HEK293 (cell line): ENCODE results near the gene AIF1.
A peak's percentile ranks its signal among the peaks of the same experiment; 100 is the strongest.

Experiments
- BCL11B ChIP-seq: fragments of 450-650 bp; formaldehyde crosslinking; IDR thresholded peaks from 2 replicates; pipeline ENCODE4 v1.5.1; 2016; ENCODE audit warnings: low read depth, missing biosample characterization, missing genetic modification characterization
- HOXC10 ChIP-seq: sonication (generic); formaldehyde crosslinking; IDR thresholded peaks from 2 replicates; pipeline ENCODE4 v1.8.1; 2023; ENCODE audit warnings: mild to moderate bottlenecking, missing genetic modification reagents
- IKZF3 ChIP-seq: fragments of 450-650 bp; IDR thresholded peaks from 2 replicates; pipeline ENCODE4 v1.5.0; 2018; ENCODE audit warnings: missing biosample characterization, mild to moderate bottlenecking, missing genetic modification characterization, moderate library complexity
- KLF9 ChIP-seq: fragments of 450-650 bp; formaldehyde crosslinking; IDR thresholded peaks from 2 replicates; pipeline ENCODE4 v1.5.1; 2016; ENCODE audit warnings: missing biosample characterization, missing genetic modification characterization, low read depth
- OSR2 ChIP-seq: fragments of 450-650 bp; formaldehyde crosslinking; IDR thresholded peaks from 2 replicates; pipeline ENCODE4 v1.5.1; 2016; ENCODE audit warnings: missing biosample characterization, missing genetic modification characterization
- SP3 ChIP-seq: fragments of 450-650 bp; formaldehyde crosslinking; IDR thresholded peaks from 2 replicates; pipeline ENCODE4 v1.5.1; 2016; ENCODE audit warnings: missing biosample characterization, missing genetic modification characterization
- TCF7L2 ChIP-seq: IDR thresholded peaks from 2 replicates; pipeline ENCODE4 v1.6.1; 2011; ENCODE audit warnings: low read depth, mild to moderate bottlenecking, inconsistent platforms, low read length, moderate library complexity, borderline replicate concordance
- ZBTB48 ChIP-seq: fragments of 450-650 bp; formaldehyde crosslinking; IDR thresholded peaks from 2 replicates; pipeline ENCODE4 v1.5.1; 2016; ENCODE audit warnings: missing biosample characterization, missing genetic modification characterization
- ZBTB8A ChIP-seq: fragments of 450-650 bp; formaldehyde crosslinking; IDR thresholded peaks from 2 replicates; pipeline ENCODE4 v1.5.1; 2016; ENCODE audit warnings: missing biosample characterization, missing genetic modification characterization
- ZFHX2 ChIP-seq: fragments of 450-650 bp; formaldehyde crosslinking; conservative IDR thresholded peaks from 2 replicates; pipeline ENCODE4 v1.5.1; 2016; ENCODE audit warnings: missing biosample characterization, missing genetic modification characterization
- ZNF138 ChIP-seq: fragments of 450-650 bp; formaldehyde crosslinking; IDR thresholded peaks from 2 replicates; pipeline ENCODE4 v1.5.1; 2016; ENCODE audit warnings: missing biosample characterization, missing genetic modification characterization, borderline replicate concordance
- ZNF23 ChIP-seq: fragments of 450-650 bp; formaldehyde crosslinking; IDR thresholded peaks from 2 replicates; pipeline ENCODE4 v1.5.1; 2016; ENCODE audit warnings: missing biosample characterization, missing genetic modification characterization, borderline replicate concordance
- ZNF266 ChIP-seq: fragments of 450-650 bp; formaldehyde crosslinking; IDR thresholded peaks from 2 replicates; pipeline ENCODE4 v1.5.1; 2016; ENCODE audit warnings: missing biosample characterization, missing genetic modification characterization, low read depth
- ZNF280C ChIP-seq: fragments of 450-650 bp; formaldehyde crosslinking; IDR thresholded peaks from 2 replicates; pipeline ENCODE4 v1.5.1; 2016; ENCODE audit warnings: missing biosample characterization, missing genetic modification characterization
- ZNF324 ChIP-seq: fragments of 450-650 bp; formaldehyde crosslinking; IDR thresholded peaks from 2 replicates; pipeline ENCODE4 v1.5.1; 2016; ENCODE audit warnings: missing biosample characterization, missing genetic modification characterization
- ZNF341 ChIP-seq: fragments of 450-650 bp; formaldehyde crosslinking; IDR thresholded peaks from 2 replicates; pipeline ENCODE4; 2016; ENCODE audit warnings: low read depth, missing biosample characterization, missing genetic modification characterization
- ZNF394 ChIP-seq: fragments of 450-650 bp; formaldehyde crosslinking; IDR thresholded peaks from 2 replicates; pipeline ENCODE4 v1.5.1; 2016; ENCODE audit warnings: missing biosample characterization, missing genetic modification characterization, mild to moderate bottlenecking, moderate library complexity, borderline replicate concordance
- ZNF423 ChIP-seq: fragments of 450-650 bp; formaldehyde crosslinking; IDR thresholded peaks from 2 replicates; pipeline ENCODE4 v1.5.1; 2016; ENCODE audit warnings: missing biosample characterization, missing genetic modification characterization
- ZNF596 ChIP-seq: fragments of 450-650 bp; IDR thresholded peaks from 2 replicates; pipeline ENCODE4 v1.5.0; 2018; ENCODE audit warnings: missing biosample characterization, mild to moderate bottlenecking, missing genetic modification characterization, moderate library complexity
- ZNF629 ChIP-seq: fragments of 450-650 bp; formaldehyde crosslinking; IDR thresholded peaks from 2 replicates; pipeline ENCODE4 v1.5.1; 2017; ENCODE audit warnings: missing biosample characterization, missing genetic modification characterization
- ZNF654 ChIP-seq: fragments of 450-650 bp; formaldehyde crosslinking; IDR thresholded peaks from 2 replicates; pipeline ENCODE4 v1.5.1; 2016; ENCODE audit warnings: low read depth, missing biosample characterization, missing genetic modification characterization
- ZNF660 ChIP-seq: fragments of 450-650 bp; IDR thresholded peaks from 2 replicates; pipeline ENCODE4 v1.5.1; 2018; ENCODE audit warnings: missing biosample characterization, mild to moderate bottlenecking, missing genetic modification characterization
- ZNF747 ChIP-seq: fragments of 450-650 bp; formaldehyde crosslinking; IDR thresholded peaks from 2 replicates; pipeline ENCODE4 v1.5.1; 2016; ENCODE audit warnings: missing biosample characterization, missing genetic modification characterization
- ZNF785 ChIP-seq: fragments of 450-650 bp; formaldehyde crosslinking; IDR thresholded peaks from 2 replicates; pipeline ENCODE4 v1.5.1; 2016; ENCODE audit warnings: missing biosample characterization, missing genetic modification characterization
- ZSCAN16 ChIP-seq: fragments of 450-650 bp; formaldehyde crosslinking; IDR thresholded peaks from 2 replicates; pipeline ENCODE4 v1.5.1; 2016; ENCODE audit warnings: missing biosample characterization, missing genetic modification characterization
- ZSCAN30 ChIP-seq: fragments of 450-650 bp; IDR thresholded peaks from 2 replicates; pipeline ENCODE4 v1.5.1; 2018; ENCODE audit warnings: missing biosample characterization, mild to moderate bottlenecking, missing genetic modification characterization, moderate library complexity
- ZXDB ChIP-seq: fragments of 450-650 bp; formaldehyde crosslinking; IDR thresholded peaks from 2 replicates; pipeline ENCODE4 v1.5.1; 2016; ENCODE audit warnings: missing biosample characterization, missing genetic modification characterization
- TF ChIP-seq, protein P1 (sequence below): fragments of 450-650 bp; formaldehyde crosslinking; IDR thresholded peaks from 2 replicates; pipeline ENCODE4 v1.5.0; 2017; ENCODE audit warnings: missing biosample characterization, missing genetic modification characterization, borderline replicate concordance
- TF ChIP-seq, protein P2 (sequence below): fragments of 450-650 bp; formaldehyde crosslinking; optimal IDR thresholded peaks from 2 replicates; pipeline ENCODE3; 2016; ENCODE audit warnings: missing biosample characterization, mild to moderate bottlenecking, missing genetic modification characterization
- TF ChIP-seq, protein P3 (sequence below): fragments of 450-650 bp; formaldehyde crosslinking; IDR thresholded peaks from 2 replicates; pipeline ENCODE4 v1.5.1; 2016; ENCODE audit warnings: missing biosample characterization, missing genetic modification characterization
- TF ChIP-seq, protein P4 (sequence below): fragments of 450-650 bp; formaldehyde crosslinking; IDR thresholded peaks from 2 replicates; pipeline ENCODE4 v1.5.1; 2016; ENCODE audit warnings: missing biosample characterization, missing genetic modification characterization

Gene AIF1

DNA sequence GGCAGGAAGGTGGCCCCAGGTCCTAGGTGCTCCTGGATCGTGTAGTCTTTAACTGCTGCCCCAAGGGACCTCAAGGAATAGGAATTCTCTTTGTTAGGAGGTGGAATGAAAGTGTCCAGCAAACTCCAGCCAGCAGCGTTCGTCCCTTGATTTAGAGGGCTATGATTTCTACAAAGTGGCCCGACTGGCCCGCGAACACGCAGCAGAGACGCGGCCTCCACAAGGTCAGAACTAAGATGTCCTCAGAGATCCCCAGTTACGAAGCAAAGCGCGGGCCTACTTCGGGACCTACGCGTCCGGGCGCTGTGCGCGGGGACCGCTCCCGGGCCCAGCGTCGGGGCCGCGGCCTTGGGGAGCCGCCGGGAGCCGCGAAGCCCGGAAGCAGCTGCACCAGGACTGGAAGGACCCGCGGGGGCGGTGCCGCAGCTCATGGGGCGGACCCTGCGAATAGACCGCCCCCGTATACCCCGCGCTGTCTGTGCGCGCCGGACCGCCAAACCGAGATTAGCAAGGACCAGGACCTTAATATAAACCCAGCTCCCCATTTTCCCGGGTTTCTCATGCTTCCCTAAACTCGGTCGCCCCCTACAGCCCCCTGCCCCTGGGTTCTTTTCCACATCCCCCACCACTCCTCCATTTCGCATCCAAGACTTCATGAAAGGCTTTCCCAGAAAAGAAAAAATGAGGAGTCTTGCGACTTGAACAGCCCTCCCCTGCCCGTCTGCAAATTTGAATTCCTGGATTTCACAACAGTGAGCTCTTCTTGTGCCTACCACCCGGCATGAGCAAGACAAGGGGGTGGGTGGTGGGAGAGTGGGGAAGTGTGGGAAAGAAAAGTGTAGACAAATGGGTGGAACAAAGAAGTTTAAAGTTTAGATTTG, 45.6 kb downstream of the AIF1 start, which contains the start of gene C6orf47 (continued):
- TF ChIP-seq, protein P1, sequence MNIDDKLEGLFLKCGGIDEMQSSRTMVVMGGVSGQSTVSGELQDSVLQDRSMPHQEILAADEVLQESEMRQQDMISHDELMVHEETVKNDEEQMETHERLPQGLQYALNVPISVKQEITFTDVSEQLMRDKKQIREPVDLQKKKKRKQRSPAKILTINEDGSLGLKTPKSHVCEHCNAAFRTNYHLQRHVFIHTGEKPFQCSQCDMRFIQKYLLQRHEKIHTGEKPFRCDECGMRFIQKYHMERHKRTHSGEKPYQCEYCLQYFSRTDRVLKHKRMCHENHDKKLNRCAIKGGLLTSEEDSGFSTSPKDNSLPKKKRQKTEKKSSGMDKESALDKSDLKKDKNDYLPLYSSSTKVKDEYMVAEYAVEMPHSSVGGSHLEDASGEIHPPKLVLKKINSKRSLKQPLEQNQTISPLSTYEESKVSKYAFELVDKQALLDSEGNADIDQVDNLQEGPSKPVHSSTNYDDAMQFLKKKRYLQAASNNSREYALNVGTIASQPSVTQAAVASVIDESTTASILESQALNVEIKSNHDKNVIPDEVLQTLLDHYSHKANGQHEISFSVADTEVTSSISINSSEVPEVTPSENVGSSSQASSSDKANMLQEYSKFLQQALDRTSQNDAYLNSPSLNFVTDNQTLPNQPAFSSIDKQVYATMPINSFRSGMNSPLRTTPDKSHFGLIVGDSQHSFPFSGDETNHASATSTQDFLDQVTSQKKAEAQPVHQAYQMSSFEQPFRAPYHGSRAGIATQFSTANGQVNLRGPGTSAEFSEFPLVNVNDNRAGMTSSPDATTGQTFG (tag by site-specific recombination) = no peak
- TF ChIP-seq SP3 (tag by site-specific recombination) (peak; percentile 84), HOXC10 (CRISPR knock-in tag) (no peak), ZNF747 (tag by site-specific recombination) (no peak), ZBTB8A (tag by site-specific recombination) (peak; percentile 84), ZNF324 (tag by site-specific recombination) (0 out of 2 replicates have a peak, but pooled peaks have one; percentile 17), ZNF785 (no peak), OSR2 (tag by site-specific recombination) (peak; percentile 49), ZNF266 (no peak), ZNF341 (tag by site-specific recombination) (peak; percentile 66), ZNF280C (tag by site-specific recombination) (no peak), TCF7L2 (no peak), ZNF596 (0 out of 2 replicates have a peak, but pooled peaks have one; percentile 25), ZXDB (tag by site-specific recombination) (peak; percentile 64; the same call in 1 of the 2 replicates), ZNF423 (tag by site-specific recombination) (no peak), ZSCAN16 (tag by site-specific recombination) (0 out of 2 replicates have a peak, but pooled peaks have one; percentile 9), ZNF138 (tag by site-specific recombination) (no peak), BCL11B (tag by site-specific recombination) (0 out of 2 replicates have a peak, but pooled peaks have one; percentile 7), ZFHX2 (tag by site-specific recombination) (peak; percentile 74), IKZF3 (tag by site-specific recombination) (peak; percentile 59), ZNF660 (tag by site-specific recombination) (peak; percentile 88), KLF9 (tag by site-specific recombination) (peak; percentile 82), ZBTB48 (tag by site-specific recombination) (peak; percentile 74), ZSCAN30 (tag by site-specific recombination) (peak; percentile 96), ZNF23 (tag by site-specific recombination) (no peak), ZNF629 (tag by site-specific recombination) (peak; percentile 58; the same call in 1 of the 2 replicates), ZNF394 (tag by site-specific recombination) (peak; percentile 35; the same call in 1 of the 2 replicates), ZNF654 (no peak)
- TF ChIP-seq, protein P2, sequence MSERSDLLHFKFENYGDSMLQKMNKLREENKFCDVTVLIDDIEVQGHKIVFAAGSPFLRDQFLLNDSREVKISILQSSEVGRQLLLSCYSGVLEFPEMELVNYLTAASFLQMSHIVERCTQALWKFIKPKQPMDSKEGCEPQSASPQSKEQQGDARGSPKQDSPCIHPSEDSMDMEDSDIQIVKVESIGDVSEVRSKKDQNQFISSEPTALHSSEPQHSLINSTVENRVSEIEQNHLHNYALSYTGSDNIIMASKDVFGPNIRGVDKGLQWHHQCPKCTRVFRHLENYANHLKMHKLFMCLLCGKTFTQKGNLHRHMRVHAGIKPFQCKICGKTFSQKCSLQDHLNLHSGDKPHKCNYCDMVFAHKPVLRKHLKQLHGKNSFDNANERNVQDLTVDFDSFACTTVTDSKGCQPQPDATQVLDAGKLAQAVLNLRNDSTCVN = peak; percentile 95
- TF ChIP-seq, protein P3, sequence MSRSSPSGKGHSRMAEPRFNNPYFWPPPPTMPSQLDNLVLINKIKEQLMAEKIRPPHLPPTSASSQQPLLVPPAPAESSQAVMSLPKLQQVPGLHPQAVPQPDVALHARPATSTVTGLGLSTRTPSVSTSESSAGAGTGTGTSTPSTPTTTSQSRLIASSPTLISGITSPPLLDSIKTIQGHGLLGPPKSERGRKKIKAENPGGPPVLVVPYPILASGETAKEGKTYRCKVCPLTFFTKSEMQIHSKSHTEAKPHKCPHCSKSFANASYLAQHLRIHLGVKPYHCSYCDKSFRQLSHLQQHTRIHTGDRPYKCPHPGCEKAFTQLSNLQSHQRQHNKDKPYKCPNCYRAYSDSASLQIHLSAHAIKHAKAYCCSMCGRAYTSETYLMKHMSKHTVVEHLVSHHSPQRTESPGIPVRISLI (tag by site-specific recombination) = no peak
- TF ChIP-seq, protein P4, sequence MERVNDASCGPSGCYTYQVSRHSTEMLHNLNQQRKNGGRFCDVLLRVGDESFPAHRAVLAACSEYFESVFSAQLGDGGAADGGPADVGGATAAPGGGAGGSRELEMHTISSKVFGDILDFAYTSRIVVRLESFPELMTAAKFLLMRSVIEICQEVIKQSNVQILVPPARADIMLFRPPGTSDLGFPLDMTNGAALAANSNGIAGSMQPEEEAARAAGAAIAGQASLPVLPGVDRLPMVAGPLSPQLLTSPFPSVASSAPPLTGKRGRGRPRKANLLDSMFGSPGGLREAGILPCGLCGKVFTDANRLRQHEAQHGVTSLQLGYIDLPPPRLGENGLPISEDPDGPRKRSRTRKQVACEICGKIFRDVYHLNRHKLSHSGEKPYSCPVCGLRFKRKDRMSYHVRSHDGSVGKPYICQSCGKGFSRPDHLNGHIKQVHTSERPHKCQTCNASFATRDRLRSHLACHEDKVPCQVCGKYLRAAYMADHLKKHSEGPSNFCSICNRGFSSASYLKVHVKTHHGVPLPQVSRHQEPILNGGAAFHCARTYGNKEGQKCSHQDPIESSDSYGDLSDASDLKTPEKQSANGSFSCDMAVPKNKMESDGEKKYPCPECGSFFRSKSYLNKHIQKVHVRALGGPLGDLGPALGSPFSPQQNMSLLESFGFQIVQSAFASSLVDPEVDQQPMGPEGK (tag by site-specific recombination) = peak; percentile 88
